ENCODE data around the gene ACOX2.

The ACOX2 gene

GRCh38 chr3:58470363-58471024 lies 66.5 kb downstream of the ACOX2 start:
- DNase-seq: no peak

DNA sequence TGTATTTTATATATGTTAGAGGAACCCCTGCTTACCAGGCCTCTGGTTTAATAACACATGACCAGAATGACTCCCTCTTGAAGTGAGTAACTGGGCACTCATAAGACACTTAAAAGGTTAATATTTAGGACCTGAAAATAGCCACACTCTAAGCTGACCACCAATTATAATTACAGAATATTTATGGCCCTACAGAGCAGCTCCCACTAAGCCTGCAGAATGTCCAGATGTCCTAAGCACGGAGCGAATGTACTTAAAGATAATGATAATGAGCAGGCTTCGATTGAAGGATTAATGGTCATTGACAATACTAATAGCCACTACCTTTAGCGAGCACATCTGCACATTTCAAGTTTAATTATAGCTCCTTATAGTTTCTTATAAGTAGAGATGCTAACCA lies 67.9 kb downstream of the ACOX2 start:
- DNase-seq: no peak

DNA sequence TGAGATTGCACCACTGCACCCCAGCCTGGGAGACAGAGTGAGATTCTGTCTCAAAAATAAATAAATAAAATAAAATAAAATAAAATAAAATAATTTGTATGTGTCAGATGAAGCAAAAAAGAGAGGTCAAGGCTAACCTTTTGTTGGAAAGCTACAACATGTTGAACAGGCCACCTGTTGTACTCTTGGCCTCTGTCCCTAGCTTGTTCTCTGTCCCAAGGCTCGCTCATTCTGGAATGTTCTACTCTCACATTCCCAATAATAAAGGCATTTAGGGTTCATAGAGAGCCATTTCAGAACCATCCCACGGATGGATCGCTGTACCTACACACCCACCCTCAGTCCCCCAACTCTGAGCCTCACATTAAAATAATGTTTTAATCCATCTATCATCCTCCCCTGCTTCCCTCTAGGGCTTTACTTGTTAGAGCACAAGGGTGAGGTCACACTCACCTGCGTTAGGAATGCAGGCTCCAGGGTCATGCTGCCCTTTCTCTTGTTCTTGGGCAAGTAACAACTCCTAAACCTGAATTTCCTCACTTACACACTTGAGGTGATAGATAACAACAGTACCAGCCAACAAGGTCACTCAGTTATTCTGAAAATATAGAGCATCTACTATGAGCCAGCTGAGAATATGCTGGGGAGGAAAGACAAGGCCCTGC lies 70.0 kb downstream of the ACOX2 start:
- DNase-seq: no peak

DNA sequence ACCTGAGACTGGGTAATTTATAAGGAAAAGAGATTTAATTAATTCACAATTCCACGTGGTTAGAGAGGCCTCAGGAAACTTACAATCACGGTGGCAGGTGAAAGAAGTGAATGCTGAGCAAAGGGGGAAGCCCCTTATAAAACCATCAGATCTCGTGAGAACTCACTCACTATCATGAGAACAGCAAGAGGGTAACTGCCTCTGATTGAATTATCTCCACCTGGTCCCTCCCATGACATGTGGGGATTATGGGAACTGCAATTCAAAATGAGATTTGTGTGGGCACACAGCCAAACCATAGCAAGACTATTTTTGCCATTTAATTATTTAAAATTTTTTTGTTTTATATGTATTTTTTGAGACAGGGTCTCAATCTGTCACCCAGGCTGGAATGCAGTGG lies 72.1 kb downstream of the ACOX2 start:
- no peak for DNase-seq

DNA sequence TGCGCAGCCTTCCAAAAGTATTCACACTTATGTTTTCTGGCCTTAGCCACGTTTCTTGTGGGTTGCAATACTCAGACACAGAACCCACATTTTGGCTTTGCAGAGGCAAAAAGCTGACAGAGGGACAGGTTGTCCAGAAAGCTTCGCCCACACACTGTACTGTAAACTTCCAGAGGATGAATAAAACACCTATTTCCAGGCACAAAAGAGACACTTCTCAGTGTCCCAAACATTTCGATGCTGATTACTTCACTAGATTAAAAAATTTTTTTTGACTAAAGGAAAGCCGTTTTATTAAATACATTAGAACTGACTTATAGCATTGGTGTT lies 73.1 kb downstream of the ACOX2 start:
- DNase-seq: no peak

DNA sequence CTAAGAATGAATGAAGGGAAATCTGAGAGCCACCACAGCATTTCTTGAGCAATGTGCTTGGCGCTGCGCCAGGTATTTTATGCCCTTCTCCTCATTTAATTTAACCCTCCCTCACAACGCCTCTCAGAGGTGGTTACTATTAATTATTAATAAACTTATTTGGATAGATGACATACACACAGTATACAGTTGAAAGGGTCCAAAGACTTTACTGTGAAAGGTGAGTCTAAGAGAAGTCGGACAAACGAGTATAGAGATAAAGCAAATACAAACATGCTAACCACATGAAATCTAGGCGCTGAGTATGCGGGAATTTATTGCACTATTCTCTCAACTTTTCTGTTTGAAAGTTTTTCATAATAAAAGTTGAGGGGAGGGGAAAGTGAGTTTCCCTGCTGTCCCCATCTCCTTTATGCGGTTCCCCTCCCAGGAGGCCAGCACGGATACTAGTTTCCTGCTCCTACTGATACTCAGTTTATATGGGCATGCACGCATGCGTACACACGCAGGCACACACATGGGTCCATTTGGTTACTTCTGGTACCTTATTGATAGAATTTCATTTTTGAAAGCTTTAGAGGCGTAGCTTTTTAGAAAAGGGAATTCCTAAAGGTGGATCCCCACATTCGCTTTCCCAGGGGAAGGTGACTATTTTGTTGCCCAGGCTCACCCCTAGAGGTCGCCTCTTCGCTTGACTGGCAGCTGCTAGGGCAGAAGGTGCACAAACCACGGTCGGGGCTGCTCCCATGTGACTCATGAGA lies 73.6 kb downstream of the ACOX2 start:
- DNase-seq: peak; percentile 85

GRCh38 chr3:58462829-58463180 lies 74.2 kb downstream of the ACOX2 start:
- no peak for DNase-seq

- no peak for DNase-seq
Measured at GRCh38 chr3:58459160-58459559, 77.8 kb downstream of the ACOX2 start.

Data from activated CD8-positive, alpha-beta memory T cell treated with anti-CD3 and anti-CD28 coated beads, Interleukin-2, amount 50 U/mL, for 48 hours (primary cell).